ENCODE data around the gene ERN1.

GRCh38 chr17:64115822-64116534 lies 14.0 kb downstream of the ERN1 start:
- TF ChIP-seq EP300 (IDR thresholded peaks at IDR 0.05) (no peak), CTCF (IDR thresholded peaks at IDR 0.05) (no peak)

Measured in gastroesophageal sphincter (tissue), 3 donors.